ENCODE data around the gene NDST4. TPM values are rescaled to one million over a fixed set of nuclear protein-coding genes. Genes with fewer than 3 reads are reported as not detected.

Gene NDST4
- total RNA-seq, 1 experiment from 2014 or later, result 0.13 TPM

GRCh38 chr4:114827651-114828050 is 285.8 kb downstream of the NDST4 start:
- in situ Hi-C loops (cut with HindIII; ENCODE audit: low pct_unique_long_range_greater_than_20kb, low sequenced_read_pairs) (no loop called here), intact Hi-C loops (cut with micrococcal nuclease; ENCODE audit: unreplicated experiment) (no loop called here)
- DNase-seq (ENCODE audit: low read depth, low spot score), result no peak
- no TSS peak for BruUV-seq (replicated peaks)
- Histone ChIP-seq H3K27me3 (ENCODE audit: control insufficient read depth, insufficient read depth, low read length) (no peaks in the 10 kb centered on the region), H3K9me3 (ENCODE audit: control insufficient read depth, insufficient read depth, low read depth, low read length) (no peaks in the 10 kb centered on the region), H3K4me3 (ENCODE audit: low read depth in 2 of 2, low read length in 2 of 2) (no peak overlapping the region), H3K36me3 (ENCODE audit: control insufficient read depth, insufficient read depth, low read length) (no peaks in the 10 kb centered on the region), H3K27ac (ENCODE audit: low read length) (no peak overlapping the region), H3K4me1 (ENCODE audit: control insufficient read depth, insufficient read depth, low read length) (no peaks in the 10 kb centered on the region)
- POLR2A ChIA-PET, result no interaction called here
- TF ChIP-seq SIN3A (IDR thresholded peaks at IDR 0.05; ENCODE audit: borderline replicate concordance, insufficient read depth, low read depth, low read length) (no peak), POLR2AphosphoS5 (IDR thresholded peaks at IDR 0.05; ENCODE audit: low read depth, low read length) (no peak), REST (IDR thresholded peaks at IDR 0.05; ENCODE audit: insufficient read depth in 1 of 2, low read depth in 2 of 2, low read length in 1 of 2) (no peak), TCF7L2 (IDR thresholded peaks at IDR 0.05; ENCODE audit: low read depth, low read length) (no peak), CTCF (IDR thresholded peaks at IDR 0.05) (no peak)
- CTCF ChIA-PET, result no interaction called here
- ATAC-seq, result no peak

GRCh38 chr4:114815760-114816159 is 297.7 kb downstream of the NDST4 start:
- no peaks in the 10 kb centered on the region for H3K9me3 ChIP-seq (ENCODE audit: control insufficient read depth, insufficient read depth, low read depth, low read length)
- CTCF ChIA-PET, result no interaction called here
- BruUV-seq (replicated peaks), result no TSS peak
- ATAC-seq, result no peak
- intact Hi-C loops (cut with micrococcal nuclease; ENCODE audit: unreplicated experiment) (no loop called here), in situ Hi-C loops (cut with HindIII; ENCODE audit: low pct_unique_long_range_greater_than_20kb, low sequenced_read_pairs) (no loop called here)
- no peaks in the 10 kb centered on the region for H3K4me1 ChIP-seq (ENCODE audit: control insufficient read depth, insufficient read depth, low read length)
- TF ChIP-seq POLR2AphosphoS5 (IDR thresholded peaks at IDR 0.05; ENCODE audit: low read depth, low read length), result no peak
- TF ChIP-seq CTCF (IDR thresholded peaks at IDR 0.05), result no peak
- TF ChIP-seq SIN3A (IDR thresholded peaks at IDR 0.05; ENCODE audit: borderline replicate concordance, insufficient read depth, low read depth, low read length), result no peak
- TF ChIP-seq REST (IDR thresholded peaks at IDR 0.05; ENCODE audit: insufficient read depth in 1 of 2, low read depth in 2 of 2, low read length in 1 of 2), result no peak
- no peak for TF ChIP-seq TCF7L2 (IDR thresholded peaks at IDR 0.05; ENCODE audit: low read depth, low read length)
- DNase-seq (ENCODE audit: low read depth, low spot score), result no peak
- no peaks in the 10 kb centered on the region for H3K27me3 ChIP-seq (ENCODE audit: control insufficient read depth, insufficient read depth, low read length)
- POLR2A ChIA-PET, result no interaction called here
- H3K27ac ChIP-seq (ENCODE audit: low read length), result no peak overlapping the region
- H3K36me3 ChIP-seq (ENCODE audit: control insufficient read depth, insufficient read depth, low read length), result no peaks in the 10 kb centered on the region
- no peak overlapping the region for H3K4me3 ChIP-seq (ENCODE audit: low read depth in 2 of 2, low read length in 2 of 2)
